Esophagus squamous epithelium (tissue), 4 donors: ENCODE results near the gene CFAP69.

Source experiments
- POLR2A ChIP-seq, 4 donors: fragments of 450-650 bp; IDR thresholded peaks; one replicate each; pipeline ENCODE4 v1.6.1; 2017; ENCODE audit warnings: antibody characterized with exemption in 4 of 4, mild to moderate bottlenecking in 4 of 4, moderate library complexity in 3 of 4
- TF ChIP-seq, protein P1 (sequence below), 6 experiments: fragments of 450-650 bp in 4 of 6; fragments of 200-600 bp in 2 of 6; sonication (generic) in 2 of 6; IDR thresholded peaks; one replicate each; pipeline ENCODE4 v1.5.1; 2016 to 2019; ENCODE audit warnings: antibody characterized with exemption in 6 of 6, mild to moderate bottlenecking in 4 of 6, moderate library complexity in 4 of 6

DNA sequence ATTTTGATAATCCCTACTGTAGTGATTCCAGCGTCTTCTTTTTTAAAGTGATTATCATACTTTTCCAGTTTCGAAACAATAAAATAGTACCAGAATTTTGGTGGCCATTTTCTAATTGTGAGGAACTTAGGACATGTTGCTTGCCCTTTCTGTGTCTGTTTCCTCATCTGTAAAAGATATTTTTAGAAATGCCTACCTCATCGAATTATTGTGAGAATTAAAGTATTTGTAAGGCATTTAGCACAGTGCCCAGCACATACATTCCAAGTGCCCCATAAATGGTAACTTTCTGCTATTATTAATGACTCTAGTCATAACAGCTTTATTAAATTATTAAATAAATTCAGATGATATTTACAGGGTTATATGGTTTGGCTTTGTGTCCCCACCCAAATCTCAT is 3.7 kb downstream of the CFAP69 start:
- TF ChIP-seq, protein P1, sequence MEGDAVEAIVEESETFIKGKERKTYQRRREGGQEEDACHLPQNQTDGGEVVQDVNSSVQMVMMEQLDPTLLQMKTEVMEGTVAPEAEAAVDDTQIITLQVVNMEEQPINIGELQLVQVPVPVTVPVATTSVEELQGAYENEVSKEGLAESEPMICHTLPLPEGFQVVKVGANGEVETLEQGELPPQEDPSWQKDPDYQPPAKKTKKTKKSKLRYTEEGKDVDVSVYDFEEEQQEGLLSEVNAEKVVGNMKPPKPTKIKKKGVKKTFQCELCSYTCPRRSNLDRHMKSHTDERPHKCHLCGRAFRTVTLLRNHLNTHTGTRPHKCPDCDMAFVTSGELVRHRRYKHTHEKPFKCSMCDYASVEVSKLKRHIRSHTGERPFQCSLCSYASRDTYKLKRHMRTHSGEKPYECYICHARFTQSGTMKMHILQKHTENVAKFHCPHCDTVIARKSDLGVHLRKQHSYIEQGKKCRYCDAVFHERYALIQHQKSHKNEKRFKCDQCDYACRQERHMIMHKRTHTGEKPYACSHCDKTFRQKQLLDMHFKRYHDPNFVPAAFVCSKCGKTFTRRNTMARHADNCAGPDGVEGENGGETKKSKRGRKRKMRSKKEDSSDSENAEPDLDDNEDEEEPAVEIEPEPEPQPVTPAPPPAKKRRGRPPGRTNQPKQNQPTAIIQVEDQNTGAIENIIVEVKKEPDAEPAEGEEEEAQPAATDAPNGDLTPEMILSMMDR (IDR thresholded peaks at IDR 0.05): no peak
- no peak for TF ChIP-seq POLR2A (IDR thresholded peaks at IDR 0.05)
